C4-2B (cell line): ENCODE data around the gene PAX3.

Experiments used
- ZFX ChIP-seq: fragments of 450-650 bp; IDR thresholded peaks from 2 replicates; pipeline ENCODE4 v1.6.1; 2017
- TF ChIP-seq, protein P1 (sequence below): fragments of 450-650 bp; conservative IDR thresholded peaks from 2 replicates; pipeline ENCODE4 v1.5.1; 2017; ENCODE audit warnings: mild to moderate bottlenecking

DNA sequence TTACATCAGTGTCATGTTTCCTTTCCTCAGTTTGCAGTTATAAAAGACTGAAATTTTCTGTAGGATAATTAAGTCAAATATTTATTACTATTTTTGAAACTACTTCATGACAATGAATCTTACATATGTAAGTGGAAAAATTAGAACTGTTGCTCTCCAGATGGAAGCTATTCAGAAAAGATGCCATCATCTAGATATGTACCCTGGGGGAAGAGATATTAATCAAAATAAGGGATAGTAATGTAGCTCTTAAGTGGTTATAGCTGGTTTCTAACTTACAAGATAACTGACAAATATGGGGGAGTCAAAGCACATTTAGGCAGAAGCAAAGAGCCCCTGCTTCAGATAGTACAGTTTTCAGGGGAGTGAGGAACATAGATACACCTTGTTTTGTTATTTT lies 38.1 kb upstream of the PAX3 start:
- TF ChIP-seq, protein P1, sequence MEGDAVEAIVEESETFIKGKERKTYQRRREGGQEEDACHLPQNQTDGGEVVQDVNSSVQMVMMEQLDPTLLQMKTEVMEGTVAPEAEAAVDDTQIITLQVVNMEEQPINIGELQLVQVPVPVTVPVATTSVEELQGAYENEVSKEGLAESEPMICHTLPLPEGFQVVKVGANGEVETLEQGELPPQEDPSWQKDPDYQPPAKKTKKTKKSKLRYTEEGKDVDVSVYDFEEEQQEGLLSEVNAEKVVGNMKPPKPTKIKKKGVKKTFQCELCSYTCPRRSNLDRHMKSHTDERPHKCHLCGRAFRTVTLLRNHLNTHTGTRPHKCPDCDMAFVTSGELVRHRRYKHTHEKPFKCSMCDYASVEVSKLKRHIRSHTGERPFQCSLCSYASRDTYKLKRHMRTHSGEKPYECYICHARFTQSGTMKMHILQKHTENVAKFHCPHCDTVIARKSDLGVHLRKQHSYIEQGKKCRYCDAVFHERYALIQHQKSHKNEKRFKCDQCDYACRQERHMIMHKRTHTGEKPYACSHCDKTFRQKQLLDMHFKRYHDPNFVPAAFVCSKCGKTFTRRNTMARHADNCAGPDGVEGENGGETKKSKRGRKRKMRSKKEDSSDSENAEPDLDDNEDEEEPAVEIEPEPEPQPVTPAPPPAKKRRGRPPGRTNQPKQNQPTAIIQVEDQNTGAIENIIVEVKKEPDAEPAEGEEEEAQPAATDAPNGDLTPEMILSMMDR, result no peak
- TF ChIP-seq ZFX, result no peak
